ENCODE data around the gene RHOJ. TPM values are rescaled to one million over a fixed set of nuclear protein-coding genes. Genes with fewer than 3 reads are reported as not detected.
"Not testable (repeated sequence)": the region's sequence is repeated elsewhere in the genome, so short reads cannot be mapped to it uniquely, and the experiment has no call there.

The RHOJ gene
- 76.3 and 115 TPM in 2 replicates for total RNA-seq

GRCh38 chr14:63204407-63205043, at the start of gene RHOJ:
RHOJ (plus strand) TSS chr14:63204443; CDS start chr14:63204870, 427 bp downstream.
- peak; percentile 53 for DNase-seq

GRCh38 chr14:63155511-63156185, 48.6 kb upstream of the RHOJ start:
- DNase-seq = peak; percentile 87

- DNase-seq = no peak
Observed at GRCh38 chr14:63157195-63157594, 47.0 kb upstream of the RHOJ start.

GRCh38 chr14:63163306-63163705, 40.9 kb upstream of the RHOJ start:
- no peak for DNase-seq

- peak; percentile 12 for DNase-seq
Observed at GRCh38 chr14:63164108-63164683, 40.0 kb upstream of the RHOJ start.

GRCh38 chr14:63165267-63165666, 39.0 kb upstream of the RHOJ start:
- not testable (repeated sequence) for DNase-seq

GRCh38 chr14:63167044-63167443, 37.2 kb upstream of the RHOJ start:
- DNase-seq = no peak

- DNase-seq = peak; percentile 91
Observed at GRCh38 chr14:63174760-63175191, 29.5 kb upstream of the RHOJ start.

GRCh38 chr14:63175531-63175930, 28.7 kb upstream of the RHOJ start:
- DNase-seq = no peak

- peak; percentile 71 for DNase-seq
Observed at GRCh38 chr14:63178912-63179311, 25.3 kb upstream of the RHOJ start.

- peak; percentile 41 for DNase-seq
Observed at GRCh38 chr14:63179383-63179782, 24.9 kb upstream of the RHOJ start.

GRCh38 chr14:63180011-63180410, 24.2 kb upstream of the RHOJ start:
- no peak for DNase-seq

- peak; percentile 90 for DNase-seq
Observed at GRCh38 chr14:63182968-63183367, 21.3 kb upstream of the RHOJ start.

- DNase-seq = peak; percentile 56
Observed at GRCh38 chr14:63186453-63186852, 17.8 kb upstream of the RHOJ start.

GRCh38 chr14:63191211-63191610, 13.0 kb upstream of the RHOJ start:
- DNase-seq = no peak

- peak; percentile 90 for DNase-seq
Observed at GRCh38 chr14:63192085-63192484, 12.2 kb upstream of the RHOJ start.

GRCh38 chr14:63193236-63193635, 11.0 kb upstream of the RHOJ start:
- DNase-seq = no peak

- peak; percentile 58 for DNase-seq
Observed at GRCh38 chr14:63200035-63200740, 4.1 kb upstream of the RHOJ start.

GRCh38 chr14:63200767-63201166, 3.5 kb upstream of the RHOJ start:
- DNase-seq = no peak

- no peak for DNase-seq
Observed at GRCh38 chr14:63203015-63203414, 1.2 kb upstream of the RHOJ start.

- peak; percentile 100 for DNase-seq
Observed at GRCh38 chr14:63203618-63204406, 431 bp upstream of the RHOJ start.

- DNase-seq = no peak
Observed at GRCh38 chr14:63205044-63205575, 867 bp downstream of the RHOJ start.
